CD4-positive, alpha-beta T cell treated with Interleukin-6 at 100 ng/mL for 8 hours (primary cell): ENCODE results near the gene DGKQ.
"Not testable (repeated sequence)": the region's sequence is repeated elsewhere in the genome, so short reads cannot be mapped to it uniquely, and the experiment has no call there.

Source experiments
- DNase-seq: peaks from one replicate; pipeline ENCODE4 v3.0.0-alpha.2; 2020; ENCODE audit warnings: mixed read lengths, low spot score

DGKQ gene

DNA sequence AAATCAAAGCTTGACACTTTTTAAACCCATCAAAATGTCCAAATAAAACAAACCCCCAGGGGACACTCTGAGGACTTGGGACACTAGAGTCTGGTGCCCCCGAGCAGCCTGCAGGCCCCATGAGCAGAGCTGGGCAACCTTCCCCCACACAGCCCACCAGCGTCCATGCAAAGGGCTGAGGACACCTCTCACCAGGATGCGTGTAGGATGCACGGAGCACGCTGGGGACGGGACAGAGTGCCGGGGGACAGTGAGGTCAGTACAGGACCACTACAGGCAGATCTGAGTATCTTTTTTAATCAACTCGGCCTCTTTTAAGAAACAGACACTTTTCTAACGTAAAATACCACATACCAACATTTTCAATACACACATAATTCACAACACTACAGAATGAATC, 48.2 kb downstream of the DGKQ start:
- DNase-seq = no peak

DNA sequence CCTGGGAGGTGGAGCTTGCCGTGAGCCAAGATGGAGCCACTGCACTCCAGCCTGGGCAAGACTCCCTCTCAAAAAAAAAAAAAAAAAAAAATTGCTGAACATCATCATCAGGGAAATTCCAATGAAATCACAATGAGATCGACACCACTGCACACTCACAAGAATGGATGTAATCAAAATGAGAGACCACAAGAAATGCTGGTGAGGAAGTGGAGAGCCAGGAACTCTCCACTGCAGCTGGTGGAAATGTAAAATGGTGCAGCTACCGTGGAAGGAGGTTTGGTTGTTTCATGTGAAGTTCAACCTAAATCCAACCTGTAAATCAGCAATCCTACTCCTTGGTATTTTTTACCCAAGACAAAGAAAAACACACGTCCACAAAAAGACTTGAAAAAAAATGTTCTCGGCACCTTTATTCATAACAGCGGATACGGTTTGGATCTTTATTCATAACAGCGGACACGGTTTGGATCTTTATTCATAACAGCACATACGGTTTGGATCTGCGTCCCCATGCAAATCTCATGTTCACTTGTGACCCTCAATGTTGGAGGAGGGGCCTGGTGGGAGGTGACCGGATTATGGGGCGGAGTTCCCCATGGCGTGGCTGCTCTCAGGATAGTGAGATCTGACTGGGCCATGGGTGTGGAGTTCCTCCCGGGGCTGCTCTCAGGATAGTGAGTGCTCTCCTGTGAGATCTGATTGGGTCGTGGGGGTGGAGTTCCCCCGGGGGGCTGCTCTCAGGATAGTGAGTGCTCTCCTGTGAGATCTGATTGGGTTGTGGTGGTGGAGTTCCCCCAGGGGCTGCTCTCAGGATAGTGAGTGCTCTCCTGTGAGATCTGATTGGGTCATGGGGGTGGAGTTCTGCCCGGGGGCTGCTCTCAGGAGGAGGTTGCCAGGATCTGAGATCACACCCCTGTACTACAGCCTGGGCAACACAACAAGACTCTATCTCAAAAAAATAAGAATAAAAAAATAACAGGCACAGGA, 49.0 kb downstream of the DGKQ start:
- DNase-seq = no peak

DNA sequence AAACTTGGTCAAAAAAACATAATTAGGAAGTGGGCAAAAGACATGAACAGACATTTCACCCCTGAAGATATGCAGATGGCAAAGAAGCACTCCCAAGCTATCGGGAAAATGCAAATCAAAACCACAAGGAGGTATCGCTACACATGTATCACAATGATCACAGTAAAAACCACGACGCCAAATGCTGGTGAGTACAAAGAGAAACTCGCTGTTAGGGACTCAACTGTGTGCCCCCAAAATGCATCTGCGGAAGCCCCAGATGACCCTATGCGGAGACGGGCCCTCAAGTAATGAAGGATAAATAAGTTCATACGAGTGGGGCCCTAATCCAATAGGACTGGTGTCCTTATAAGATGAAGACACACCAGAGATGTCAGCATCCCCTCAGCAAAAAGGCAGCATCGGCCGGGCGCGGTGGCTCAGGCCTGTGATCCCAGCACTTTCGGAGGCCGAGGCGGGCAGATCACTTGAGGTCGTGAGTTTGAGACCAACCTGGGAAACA, 51.5 kb downstream of the DGKQ start:
- no peak for DNase-seq

DNA sequence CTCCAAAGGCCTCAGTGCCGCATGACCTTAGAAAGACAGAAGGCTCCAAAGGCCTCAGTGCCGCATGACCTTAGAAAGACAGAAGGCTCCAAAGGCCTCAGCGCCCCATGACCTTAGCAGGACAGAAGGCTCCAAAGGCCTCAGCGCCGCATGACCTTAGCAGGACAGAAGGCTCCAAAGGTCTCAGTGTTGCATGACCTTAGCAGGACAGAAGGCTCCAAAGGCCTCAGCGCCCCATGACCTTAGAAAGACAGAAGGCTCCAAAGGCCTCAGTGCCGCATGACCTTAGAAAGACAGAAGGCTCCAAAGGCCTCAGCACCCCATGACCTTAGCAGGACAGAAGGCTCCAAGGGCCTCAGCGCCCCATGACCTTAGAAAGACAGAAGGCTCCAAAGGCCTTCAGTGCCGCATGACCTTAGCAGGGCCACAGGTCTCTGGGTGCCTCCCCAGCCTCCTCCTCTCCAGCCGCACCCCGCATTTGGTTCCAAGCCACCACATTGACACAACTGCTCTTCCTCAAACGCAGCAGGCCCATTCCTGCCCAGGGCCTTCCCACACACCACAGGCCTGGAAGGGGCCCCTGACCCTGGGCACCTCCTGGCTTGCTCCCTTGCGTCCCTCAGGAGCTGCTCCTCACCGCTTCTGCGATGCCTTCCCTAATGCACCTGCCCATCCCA, 54.2 kb downstream of the DGKQ start:
- not testable (repeated sequence) for DNase-seq

DNA sequence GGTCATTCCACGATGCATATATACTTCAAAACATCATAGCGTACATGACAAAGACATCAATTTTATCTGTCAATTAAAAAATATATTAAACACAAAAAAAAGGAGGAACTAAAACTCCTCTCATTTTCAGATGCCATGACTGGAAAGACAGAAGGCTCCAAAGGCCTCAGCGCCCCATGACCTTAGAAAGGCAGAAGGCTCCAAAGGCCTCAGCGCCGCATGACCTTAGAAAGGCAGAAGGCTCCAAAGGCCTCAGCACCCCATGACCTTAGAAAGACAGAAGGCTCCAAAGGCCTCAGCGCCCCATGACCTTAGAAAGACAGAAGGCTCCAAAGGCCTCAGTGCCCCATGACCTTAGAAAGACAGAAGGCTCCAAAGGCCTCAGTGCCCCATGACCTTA, 54.8 kb downstream of the DGKQ start:
- not testable (repeated sequence) for DNase-seq

DNA sequence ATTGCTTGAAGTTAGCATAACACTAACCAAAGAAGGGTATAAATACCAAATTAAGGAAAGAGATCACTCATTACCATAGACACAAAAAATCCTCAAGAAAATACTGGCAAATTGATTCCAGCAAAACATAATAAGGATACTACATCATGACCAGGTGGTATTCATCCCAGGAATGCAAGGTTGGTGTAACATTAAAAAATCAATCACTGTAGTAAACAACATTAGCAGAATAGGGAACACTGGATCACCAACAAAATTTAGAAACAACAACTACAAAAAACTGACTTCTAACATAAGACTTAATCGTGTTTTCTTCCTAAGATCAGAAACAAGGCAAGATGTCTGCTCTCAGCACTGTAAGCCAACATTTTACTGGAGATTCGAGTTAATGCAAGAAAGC, 55.4 kb downstream of the DGKQ start:
- no peak for DNase-seq

DNA sequence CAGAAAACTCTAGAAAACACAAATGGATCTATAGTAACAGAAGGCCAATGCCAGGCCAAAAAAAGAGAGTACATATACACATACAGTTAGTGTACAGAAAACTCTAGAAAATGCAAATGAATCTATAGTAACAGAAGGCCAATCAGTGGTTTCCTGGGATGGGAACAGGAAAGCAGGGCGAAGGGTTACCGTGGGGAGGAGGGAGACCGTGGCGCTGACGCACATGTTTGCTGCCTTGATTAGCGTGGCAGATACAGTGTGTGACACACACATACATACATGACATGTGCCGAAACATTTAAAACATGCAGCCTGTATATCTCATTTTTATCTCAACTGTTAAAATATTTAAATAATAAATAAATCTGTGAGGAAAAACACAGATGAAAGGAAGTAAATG, 55.9 kb downstream of the DGKQ start:
- no peak for DNase-seq

DNA sequence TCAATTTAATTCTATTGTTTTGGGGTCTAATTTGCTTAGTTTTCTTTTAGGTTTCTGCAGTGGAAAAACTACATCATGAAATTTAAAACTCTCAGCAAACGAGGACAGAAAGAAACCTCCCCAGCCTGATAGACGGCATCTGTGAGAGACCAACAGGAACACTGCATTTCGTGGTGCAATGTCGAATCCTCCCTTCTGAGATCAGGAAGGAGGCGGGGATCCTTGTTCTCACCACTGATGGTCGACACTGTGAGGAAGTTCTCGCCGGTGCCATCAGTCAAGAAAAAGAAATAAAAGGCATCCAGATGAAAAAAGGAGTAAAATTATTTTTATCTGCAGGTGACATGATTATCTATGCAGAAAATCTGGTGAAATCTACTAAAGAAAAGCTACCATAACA, 57.8 kb downstream of the DGKQ start:
- no peak for DNase-seq

DNA sequence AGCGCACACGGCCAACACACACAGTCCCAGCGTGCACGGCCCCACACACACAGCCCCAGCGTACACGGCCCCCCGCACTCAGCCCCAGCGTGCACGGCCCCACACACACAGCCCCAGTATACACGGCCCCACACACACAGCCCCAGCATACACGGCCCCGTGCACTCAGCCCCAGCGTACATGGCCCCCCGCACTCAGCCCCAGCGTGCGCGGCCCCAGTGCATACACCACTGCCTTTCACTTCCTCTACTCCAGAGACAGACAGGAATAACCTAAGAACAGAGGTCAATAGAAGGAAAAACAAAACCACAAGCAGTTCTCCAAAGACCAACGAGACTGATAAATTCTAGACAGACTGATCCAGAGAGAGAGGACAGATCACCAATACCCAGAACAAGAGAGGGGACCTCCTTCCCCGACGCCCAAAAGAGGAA, 58.3 kb downstream of the DGKQ start:
- no peak for DNase-seq

DNA sequence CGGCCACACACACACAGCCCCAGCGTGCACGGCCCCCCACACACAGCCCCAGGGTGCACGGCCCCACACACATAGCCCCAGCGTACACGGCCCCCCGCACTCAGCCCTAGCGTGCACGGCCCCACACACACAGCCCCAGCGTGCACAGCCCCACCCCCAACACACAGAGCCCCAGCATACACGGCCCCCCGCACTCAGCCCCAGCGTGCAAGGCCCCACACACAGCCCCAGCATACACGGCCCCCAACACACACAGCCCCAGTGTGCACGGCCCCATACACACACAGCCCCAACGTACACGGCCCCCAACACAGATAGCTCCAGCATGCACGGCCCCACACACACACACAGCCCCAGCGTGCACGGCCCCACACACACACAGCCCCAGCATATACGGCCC, 58.8 kb downstream of the DGKQ start:
- DNase-seq = no peak

DNA sequence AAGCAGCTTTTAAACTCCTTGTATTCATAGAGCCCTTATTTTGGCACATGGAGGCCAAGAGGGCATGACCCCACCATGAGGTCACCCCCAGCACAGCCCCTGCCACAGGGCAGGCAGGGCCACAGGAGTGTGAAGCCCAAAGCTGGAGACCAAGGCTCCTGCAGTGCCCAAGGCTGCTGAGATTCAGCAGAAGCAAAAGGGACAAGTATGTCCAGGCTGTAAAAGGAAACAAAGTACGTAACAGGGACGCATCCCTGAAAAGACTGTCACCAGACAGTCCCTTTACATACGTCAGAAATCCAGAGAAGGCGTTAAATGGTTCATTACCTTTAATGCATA, 60.1 kb downstream of the DGKQ start:
- DNase-seq = no peak

DNA sequence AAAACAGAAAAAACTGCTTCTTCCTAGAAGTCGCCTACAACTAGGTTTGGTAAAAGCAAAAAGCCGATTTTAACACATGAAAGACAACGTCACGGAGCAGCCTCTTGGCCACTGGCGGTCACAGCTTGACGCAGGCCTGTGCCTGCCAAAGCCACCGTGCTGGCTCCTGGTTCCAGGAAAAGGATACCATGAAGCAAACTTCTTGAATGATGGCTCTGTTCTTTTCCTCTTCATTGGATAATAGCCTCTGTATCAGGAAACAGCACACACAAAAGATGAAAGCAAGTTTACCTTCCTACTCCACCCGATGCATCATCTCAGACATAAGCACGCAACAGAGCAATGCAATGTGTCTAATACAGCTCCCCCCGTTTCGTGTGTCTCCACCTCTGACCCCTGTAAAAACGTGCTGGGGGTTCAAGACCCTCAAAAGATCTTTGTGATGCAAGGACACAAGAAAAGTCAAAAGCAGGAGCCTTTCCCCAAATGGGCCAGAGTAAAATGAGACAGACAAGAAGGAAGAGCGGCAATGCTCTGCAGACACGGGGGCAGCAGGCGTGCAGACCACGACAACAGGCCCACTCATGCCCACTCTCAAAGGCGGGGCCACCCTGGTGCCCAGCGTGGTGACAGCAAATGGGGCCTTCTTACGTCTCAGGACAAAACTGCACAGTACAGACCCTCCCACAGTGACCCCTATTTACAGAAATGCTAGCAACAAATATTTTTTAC, 60.7 kb downstream of the DGKQ start:
- DNase-seq = no peak

DNA sequence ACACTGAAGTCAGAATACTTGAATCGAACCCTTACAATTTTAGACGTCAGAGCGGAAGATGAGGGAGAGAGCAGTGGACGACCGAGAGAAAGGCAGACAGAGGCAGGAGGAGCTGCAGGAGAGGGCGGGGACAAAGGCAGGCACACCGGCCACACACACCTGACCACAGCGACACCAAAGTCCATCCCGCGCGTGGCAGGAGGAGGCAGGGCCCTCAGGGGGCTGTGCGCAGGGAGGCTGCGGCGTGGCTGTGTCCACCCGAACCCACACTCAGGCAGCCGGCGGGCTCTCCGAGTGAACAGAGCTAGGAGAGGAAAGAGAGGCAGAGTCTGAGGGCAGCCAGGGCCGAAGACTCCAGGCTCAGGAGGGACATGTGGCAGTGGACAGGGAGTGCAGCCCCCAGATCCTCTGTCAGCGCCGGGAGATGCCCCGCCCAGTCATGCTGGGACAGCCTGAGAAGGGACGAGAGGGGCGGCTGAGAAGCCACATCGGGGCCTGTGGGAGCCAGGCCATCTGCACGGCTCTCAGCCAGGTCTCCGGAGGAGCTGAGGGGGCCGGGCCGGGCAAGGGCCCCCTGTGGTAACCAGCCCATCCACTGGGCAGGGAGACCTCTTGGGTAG, 61.4 kb downstream of the DGKQ start:
- DNase-seq = no peak

DNA sequence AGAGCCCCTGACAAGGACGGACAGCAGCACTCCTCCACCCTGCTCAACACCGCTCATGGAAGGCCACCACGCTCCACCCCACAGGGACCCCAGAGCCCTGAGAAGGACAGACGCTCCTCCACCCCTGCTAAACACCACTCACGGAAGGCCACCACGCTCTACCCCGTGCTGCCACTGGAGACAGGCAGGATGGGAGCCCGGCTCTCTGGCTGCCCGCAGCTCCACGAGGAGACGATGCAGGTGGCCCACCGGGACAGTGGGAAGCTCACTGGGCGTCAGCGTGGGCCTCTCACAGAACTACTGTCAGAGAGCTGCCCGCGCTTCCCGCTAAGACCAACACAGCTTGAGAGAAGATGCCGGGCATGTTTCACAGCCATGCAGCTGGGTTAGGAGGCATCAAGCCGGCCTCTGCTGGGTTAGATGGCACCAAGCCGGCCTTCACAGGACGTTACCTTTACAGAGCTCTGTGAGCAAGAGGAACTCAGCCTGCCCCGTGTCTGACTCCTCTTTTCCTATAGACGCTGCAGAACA, 62.1 kb downstream of the DGKQ start:
- no peak for DNase-seq

DNA sequence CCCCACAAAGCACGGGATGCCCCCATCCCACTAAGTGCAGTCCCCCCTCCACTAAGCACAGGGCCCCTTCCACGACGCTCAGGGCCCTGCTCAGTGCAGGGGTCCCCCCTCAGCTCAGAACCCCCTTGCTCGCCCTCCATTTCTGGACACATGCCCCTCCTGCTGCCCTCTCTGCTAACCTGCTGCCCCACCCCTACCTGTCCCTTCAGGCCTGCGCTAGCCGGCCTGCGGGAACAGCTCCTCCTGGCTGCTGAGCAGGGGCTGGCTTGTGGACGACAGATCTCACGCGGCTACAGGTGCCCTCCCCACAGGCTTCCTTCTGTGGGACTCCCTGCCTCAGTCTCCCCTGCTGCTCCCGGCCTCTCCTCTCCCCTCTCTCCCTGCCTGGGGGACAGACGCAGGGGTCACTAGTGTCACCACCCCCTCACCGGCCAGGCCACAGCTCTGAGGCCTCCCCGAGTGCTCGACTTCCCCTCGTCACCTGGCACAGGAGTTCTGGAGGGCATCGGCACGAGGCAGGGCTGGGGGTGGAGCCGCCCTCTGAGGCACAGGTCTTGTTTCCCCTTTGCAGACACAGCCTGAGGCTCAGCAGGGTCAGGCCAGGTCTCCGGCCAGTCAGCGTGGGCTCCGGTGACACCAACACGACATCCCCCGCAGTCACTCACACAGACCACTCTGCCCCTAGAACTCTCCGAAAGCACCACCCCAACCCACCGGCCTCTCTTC, 62.8 kb downstream of the DGKQ start:
- DNase-seq = no peak

DNA sequence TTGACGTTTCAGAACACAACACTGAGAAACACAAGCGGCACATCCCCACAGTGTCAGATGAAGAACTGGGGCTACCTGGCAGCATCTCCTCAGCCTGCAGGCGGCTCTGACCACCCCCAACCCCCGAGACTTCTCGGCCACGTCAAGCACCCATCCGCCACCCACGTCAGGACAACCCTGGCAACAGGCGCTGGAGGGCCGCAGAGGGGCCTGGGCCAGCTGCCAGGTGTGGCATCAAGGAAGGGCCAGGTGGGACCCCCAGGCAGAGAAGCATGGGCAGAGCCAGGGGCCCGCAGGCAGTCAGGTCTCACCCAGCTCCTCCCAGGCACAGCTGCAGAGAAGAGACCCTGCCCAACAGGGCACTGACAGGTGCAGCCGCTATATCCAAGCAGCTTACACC, 63.5 kb downstream of the DGKQ start:
- DNase-seq = no peak

DNA sequence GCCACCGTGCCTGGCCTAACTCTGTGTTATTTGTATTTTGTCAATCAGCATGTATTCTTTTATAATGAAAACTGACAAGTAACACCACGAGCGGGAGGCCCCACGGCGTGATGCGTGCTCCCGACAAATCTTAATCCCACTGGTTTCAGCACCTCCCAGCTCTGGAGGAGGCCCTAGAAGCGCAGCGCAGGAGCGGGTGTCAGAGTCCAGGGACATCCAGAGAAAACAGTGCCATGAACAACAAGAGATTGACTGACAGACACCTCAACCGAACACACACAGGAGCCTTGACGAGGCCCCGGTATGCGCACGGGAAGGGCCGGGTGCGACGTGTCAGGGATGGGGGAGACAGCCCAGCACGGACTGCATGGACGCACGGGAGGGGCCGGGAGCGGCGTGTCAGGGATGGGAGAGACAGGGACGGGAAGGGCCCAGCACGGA, 64.2 kb downstream of the DGKQ start:
- DNase-seq = no peak
